ENCODE data around the gene TMEM145.
"Not testable (repeated sequence)": the region's sequence is repeated elsewhere in the genome, so short reads cannot be mapped to it uniquely, and the experiment has no call there.

TMEM145 gene

GRCh38 chr19:42316223-42317211, 3.4 kb downstream of the TMEM145 start:
- DNase-seq = no peak

- no peak for DNase-seq
Observed at GRCh38 chr19:42317535-42317934, 4.4 kb downstream of the TMEM145 start.

- no peak for DNase-seq
Observed at GRCh38 chr19:42322305-42322704, 9.2 kb downstream of the TMEM145 start.

GRCh38 chr19:42323473-42323851, 10.4 kb downstream of the TMEM145 start:
- no peak for DNase-seq

- peak; percentile 68 for DNase-seq
Observed at GRCh38 chr19:42323852-42324654, 10.9 kb downstream of the TMEM145 start.

GRCh38 chr19:42324655-42325307, 11.7 kb downstream of the TMEM145 start:
- no peak for DNase-seq

- DNase-seq = peak; percentile 96
Observed at GRCh38 chr19:42325308-42325895, 12.3 kb downstream of the TMEM145 start, which contains the start of gene MEGF8. Gene MEGF8 (plus strand): TSS chr19:42325635. CDS start chr19:42326244, 609 bp downstream.

- DNase-seq = peak; percentile 71
Observed at GRCh38 chr19:42325896-42326771, 13.0 kb downstream of the TMEM145 start.

- no peak for DNase-seq
Observed at GRCh38 chr19:42326969-42327368, 13.9 kb downstream of the TMEM145 start.

GRCh38 chr19:42327381-42327780, 14.3 kb downstream of the TMEM145 start:
- DNase-seq = no peak

GRCh38 chr19:42328106-42328505, 15.0 kb downstream of the TMEM145 start:
- no peak for DNase-seq

GRCh38 chr19:42328854-42329253, 15.7 kb downstream of the TMEM145 start:
- DNase-seq = no peak

- no peak for DNase-seq
Observed at GRCh38 chr19:42330241-42330711, 17.2 kb downstream of the TMEM145 start.

GRCh38 chr19:42331333-42331732, 18.2 kb downstream of the TMEM145 start:
- DNase-seq = not testable (repeated sequence)

- no peak for DNase-seq
Observed at GRCh38 chr19:42332059-42332458, 18.9 kb downstream of the TMEM145 start.

GRCh38 chr19:42333018-42333417, 19.9 kb downstream of the TMEM145 start:
- DNase-seq = no peak

GRCh38 chr19:42333975-42334696, 21.0 kb downstream of the TMEM145 start:
- no peak for DNase-seq

- DNase-seq = no peak
Observed at GRCh38 chr19:42334697-42335373, 21.7 kb downstream of the TMEM145 start.

GRCh38 chr19:42335374-42335936, 22.3 kb downstream of the TMEM145 start:
- DNase-seq = no peak

GRCh38 chr19:42335971-42336370, 22.9 kb downstream of the TMEM145 start:
- no peak for DNase-seq
